ENCODE results near the gene MELTF.
"Not testable (repeated sequence)": the region's sequence is repeated elsewhere in the genome, so short reads cannot be mapped to it uniquely, and the experiment has no call there.

Gene MELTF

DNA sequence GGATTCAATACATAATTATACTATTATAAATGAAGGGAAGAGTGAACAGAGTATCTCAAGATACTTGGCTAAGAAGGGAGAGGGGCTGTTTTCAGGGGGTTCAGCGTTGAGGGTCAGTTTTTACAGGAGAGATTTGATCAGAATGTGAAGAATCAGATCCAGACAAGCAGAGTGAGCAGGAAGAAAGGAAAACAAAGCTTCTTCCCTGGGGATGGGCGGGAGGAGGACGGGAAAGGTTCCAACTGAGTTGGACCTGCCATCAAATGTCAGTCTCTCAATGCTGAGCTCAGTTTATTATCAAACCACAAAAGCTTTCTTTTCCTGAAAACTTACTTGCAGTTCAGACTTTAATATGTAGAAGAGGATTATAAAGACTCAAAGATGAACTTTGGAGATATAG lies 6.0 kb upstream of the MELTF start:
- Histone ChIP-seq H3K27me3 (ENCODE audit: insufficient read depth, low read depth, severe bottlenecking) (no peaks in the 10 kb centered on the region), H3K36me3 (no peaks in the 10 kb centered on the region), H3K27ac (no peak overlapping the region), H3K4me3 (ENCODE audit: low read depth, low read length) (no peak overlapping the region), H3K9me3 (ENCODE audit: severe bottlenecking) (no peaks in the 10 kb centered on the region)
- DNase-seq, result no peak
- TF ChIP-seq, protein P1, sequence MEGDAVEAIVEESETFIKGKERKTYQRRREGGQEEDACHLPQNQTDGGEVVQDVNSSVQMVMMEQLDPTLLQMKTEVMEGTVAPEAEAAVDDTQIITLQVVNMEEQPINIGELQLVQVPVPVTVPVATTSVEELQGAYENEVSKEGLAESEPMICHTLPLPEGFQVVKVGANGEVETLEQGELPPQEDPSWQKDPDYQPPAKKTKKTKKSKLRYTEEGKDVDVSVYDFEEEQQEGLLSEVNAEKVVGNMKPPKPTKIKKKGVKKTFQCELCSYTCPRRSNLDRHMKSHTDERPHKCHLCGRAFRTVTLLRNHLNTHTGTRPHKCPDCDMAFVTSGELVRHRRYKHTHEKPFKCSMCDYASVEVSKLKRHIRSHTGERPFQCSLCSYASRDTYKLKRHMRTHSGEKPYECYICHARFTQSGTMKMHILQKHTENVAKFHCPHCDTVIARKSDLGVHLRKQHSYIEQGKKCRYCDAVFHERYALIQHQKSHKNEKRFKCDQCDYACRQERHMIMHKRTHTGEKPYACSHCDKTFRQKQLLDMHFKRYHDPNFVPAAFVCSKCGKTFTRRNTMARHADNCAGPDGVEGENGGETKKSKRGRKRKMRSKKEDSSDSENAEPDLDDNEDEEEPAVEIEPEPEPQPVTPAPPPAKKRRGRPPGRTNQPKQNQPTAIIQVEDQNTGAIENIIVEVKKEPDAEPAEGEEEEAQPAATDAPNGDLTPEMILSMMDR (IDR thresholded peaks at IDR 0.05; ENCODE audit: low read depth, low read length), result no peak

DNA sequence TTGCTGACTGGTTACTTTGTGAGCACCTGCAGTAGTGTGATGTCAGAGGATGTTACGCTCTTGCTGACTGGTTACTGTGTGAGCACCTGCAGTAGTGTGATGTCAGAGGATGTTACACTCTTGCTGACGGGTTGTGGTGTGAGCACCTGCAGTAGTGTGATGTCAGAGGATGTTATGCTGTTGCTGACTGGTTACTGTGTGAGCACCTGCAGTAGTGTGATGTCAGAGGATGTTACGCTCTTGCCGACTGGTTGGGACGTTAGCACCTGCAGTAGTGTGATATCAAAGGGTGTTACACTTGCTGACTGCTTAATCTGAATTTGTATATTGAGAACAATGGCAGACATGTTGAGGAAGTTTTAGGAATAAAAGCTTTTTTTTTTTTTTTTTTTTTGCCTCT lies 5.2 kb upstream of the MELTF start:
- not testable (repeated sequence) for H3K9me3 ChIP-seq (ENCODE audit: severe bottlenecking); H3K36me3 ChIP-seq; H3K27ac ChIP-seq; DNase-seq; H3K27me3 ChIP-seq (ENCODE audit: insufficient read depth, low read depth, severe bottlenecking); H3K4me3 ChIP-seq (ENCODE audit: low read depth, low read length)

DNA sequence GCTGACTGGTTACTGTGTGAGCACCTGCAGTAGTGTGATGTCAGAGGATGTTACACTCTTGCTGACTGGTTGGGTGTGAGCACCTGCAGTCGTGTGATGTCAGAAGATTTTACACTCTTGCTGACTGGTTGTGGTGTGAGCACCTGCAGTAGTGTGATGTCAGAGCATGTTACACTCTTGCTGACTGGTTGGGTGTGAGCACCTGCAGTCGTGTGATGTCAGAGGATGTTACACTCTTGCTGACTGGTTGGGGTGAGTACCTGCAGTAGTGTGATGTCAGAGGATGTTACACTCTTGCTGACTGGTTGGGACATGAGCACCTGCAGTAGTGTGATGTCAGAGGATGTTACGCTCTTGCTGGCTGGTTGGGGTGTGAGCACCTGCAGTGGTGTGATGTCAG lies 4.1 kb upstream of the MELTF start:
- DNase-seq, result not testable (repeated sequence)

GRCh38 chr3:197031315-197032285 lies 2.0 kb upstream of the MELTF start:
- Histone ChIP-seq H3K4me3 (ENCODE audit: low read depth, low read length) (no peak overlapping the region), H3K27ac (no peak overlapping the region)
- DNase-seq, result no peak

More for the DNA sequence above, 4.1 kb upstream of the MELTF start:
- not testable (repeated sequence) for H3K36me3 ChIP-seq; H3K9me3 ChIP-seq (ENCODE audit: severe bottlenecking); H3K4me3 ChIP-seq (ENCODE audit: low read depth, low read length); H3K27ac ChIP-seq; H3K27me3 ChIP-seq (ENCODE audit: insufficient read depth, low read depth, severe bottlenecking)

DNA sequence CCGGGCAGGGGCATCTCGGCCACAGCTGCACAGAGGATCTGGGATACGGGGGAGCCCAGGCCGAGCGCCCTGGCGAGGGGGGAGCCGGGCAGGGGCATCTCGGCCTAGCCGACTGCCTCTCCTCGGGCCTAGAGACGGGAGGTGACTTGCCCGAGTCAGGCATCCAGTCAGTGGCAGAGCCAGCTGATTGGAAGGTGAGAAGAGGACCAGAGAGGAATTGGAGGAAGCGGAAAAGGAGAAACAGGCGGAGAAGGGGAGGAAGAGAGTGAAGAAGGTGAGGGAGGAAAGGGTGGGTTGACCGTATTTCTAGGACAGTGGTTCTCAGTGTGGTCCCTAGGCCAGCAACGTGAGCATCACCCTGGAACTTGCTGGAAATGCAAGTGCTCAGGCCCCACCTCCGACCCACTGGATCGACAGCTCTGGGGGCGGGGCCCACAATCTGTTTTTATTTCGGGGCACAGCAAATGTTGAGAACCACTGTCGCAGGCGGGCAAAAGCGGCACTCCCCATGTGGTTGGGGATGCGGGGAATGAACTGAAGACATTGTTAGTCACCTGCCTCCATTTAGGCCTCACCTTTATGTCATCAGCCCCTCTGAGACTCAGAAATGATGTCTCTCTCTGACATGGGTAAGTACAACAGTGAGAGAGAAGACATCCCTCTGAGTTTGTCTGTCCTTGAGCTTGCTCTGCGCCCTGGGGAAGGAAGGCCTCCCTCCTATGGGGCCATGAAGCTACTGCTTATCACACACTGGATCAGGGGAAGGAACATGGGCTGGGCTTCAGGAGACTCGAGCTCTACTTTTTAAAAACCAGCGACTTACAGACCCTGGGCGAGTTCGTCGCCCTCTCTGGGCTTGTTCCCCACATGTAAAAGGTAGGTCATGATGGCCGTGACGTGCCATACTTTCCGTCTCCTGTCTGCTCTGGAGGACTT lies 1.0 kb upstream of the MELTF start:
- no peak overlapping the region for H3K4me3 ChIP-seq (ENCODE audit: low read depth, low read length)
- H3K9me3 ChIP-seq (ENCODE audit: severe bottlenecking), result no peaks in the 10 kb centered on the region
- H3K36me3 ChIP-seq, result no peaks in the 10 kb centered on the region; the same call in 1 of the 2 replicates
- no peak overlapping the region for H3K27ac ChIP-seq
- DNase-seq, result no peak
- no peaks in the 10 kb centered on the region for H3K27me3 ChIP-seq (ENCODE audit: insufficient read depth, low read depth, severe bottlenecking)
- TF ChIP-seq, protein P1 (IDR thresholded peaks at IDR 0.05; ENCODE audit: low read depth, low read length), result no peak

More at GRCh38 chr3:197031315-197032285, 2.0 kb upstream of the MELTF start:
- TF ChIP-seq, protein P1 (IDR thresholded peaks at IDR 0.05; ENCODE audit: low read depth, low read length), result no peak
- H3K9me3 ChIP-seq (ENCODE audit: severe bottlenecking), result no peaks in the 10 kb centered on the region
- no peaks in the 10 kb centered on the region for H3K36me3 ChIP-seq
- no peaks in the 10 kb centered on the region for H3K27me3 ChIP-seq (ENCODE audit: insufficient read depth, low read depth, severe bottlenecking)

DNA sequence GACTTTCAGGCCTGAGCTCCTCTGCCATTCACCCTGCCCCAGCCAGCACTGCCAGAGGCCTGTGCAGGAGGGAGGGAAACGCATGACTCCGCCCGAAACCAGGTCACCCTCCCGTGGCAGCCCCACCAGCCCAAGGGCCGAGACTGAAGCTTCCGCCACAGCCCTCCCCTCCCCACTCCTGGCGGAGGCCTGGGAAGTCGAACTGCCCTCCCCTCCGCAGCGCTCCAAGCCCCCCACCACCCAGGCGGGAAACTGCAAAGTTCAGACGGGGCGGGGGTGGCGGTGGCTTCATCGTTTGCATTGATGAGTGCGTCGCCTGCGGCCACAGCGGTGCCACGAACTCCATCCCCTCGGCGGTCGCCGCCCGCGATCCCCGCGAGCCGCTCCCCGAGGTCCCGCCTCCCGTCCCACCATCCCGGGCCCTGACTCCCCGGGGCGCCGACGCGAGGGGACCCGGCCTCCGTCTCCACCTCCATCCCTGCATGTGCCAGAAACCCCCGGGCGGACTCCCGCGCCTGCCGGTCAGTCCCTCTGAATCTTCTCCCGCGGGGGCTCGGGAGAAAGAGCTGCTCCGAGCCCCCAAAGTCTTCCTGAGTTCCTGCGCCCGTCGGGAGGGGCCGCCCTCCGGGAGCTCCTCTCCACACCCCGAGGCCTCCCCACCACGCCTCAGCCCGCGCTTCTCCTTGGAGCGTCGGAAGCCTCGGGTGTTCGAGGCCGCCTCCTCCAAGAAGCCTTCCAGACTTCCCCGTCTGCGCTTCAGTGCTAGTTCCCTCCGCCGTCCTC lies 698 bp downstream of the MELTF start:
- H3K36me3 ChIP-seq, result no peaks in the 10 kb centered on the region; the same call in 1 of the 2 replicates
- TF ChIP-seq, protein P1 (IDR thresholded peaks at IDR 0.05; ENCODE audit: low read depth, low read length), result no peak
- H3K9me3 ChIP-seq (ENCODE audit: severe bottlenecking), result no peaks in the 10 kb centered on the region
- peak overlapping the region; percentile 62 for H3K27ac ChIP-seq
- H3K4me3 ChIP-seq (ENCODE audit: low read depth, low read length), result peak overlapping the region; percentile 49
- DNase-seq, result no peak
- no peaks in the 10 kb centered on the region for H3K27me3 ChIP-seq (ENCODE audit: insufficient read depth, low read depth, severe bottlenecking)

Data from WERI-Rb-1 (cell line).